Activated effector memory CD4-positive, alpha-beta T cell treated with Interleukin-2 at 50 U/mL for 16 hours (primary cell): ENCODE measurements around the gene SPOCK1.

ENCODE experiments used
- DNase-seq: peaks from one replicate; pipeline ENCODE4 v3.0.0-alpha.2; 2020

Gene SPOCK1

GRCh38 chr5:137216976-137217598, 282.0 kb downstream of the SPOCK1 start:
- DNase-seq, result no peak

GRCh38 chr5:137215780-137216179, 283.3 kb downstream of the SPOCK1 start:
- no peak for DNase-seq

GRCh38 chr5:137215261-137215660, 283.9 kb downstream of the SPOCK1 start:
- no peak for DNase-seq

- no peak for DNase-seq
Measured at GRCh38 chr5:137214446-137215189, 284.5 kb downstream of the SPOCK1 start.

- DNase-seq, result no peak
Measured at GRCh38 chr5:137212471-137212870, 286.7 kb downstream of the SPOCK1 start.

- no peak for DNase-seq
Measured at GRCh38 chr5:137209232-137209809, 289.8 kb downstream of the SPOCK1 start.

GRCh38 chr5:137207023-137207760, 291.9 kb downstream of the SPOCK1 start:
- DNase-seq, result no peak

- DNase-seq, result no peak
Measured at GRCh38 chr5:137206030-137206715, 293.0 kb downstream of the SPOCK1 start.

- no peak for DNase-seq
Measured at GRCh38 chr5:137205231-137206027, 293.7 kb downstream of the SPOCK1 start.

GRCh38 chr5:137203011-137203632, 296.0 kb downstream of the SPOCK1 start:
- DNase-seq, result no peak

GRCh38 chr5:137201876-137202275, 297.2 kb downstream of the SPOCK1 start:
- DNase-seq, result no peak

- no peak for DNase-seq
Measured at GRCh38 chr5:137200906-137201700, 298.0 kb downstream of the SPOCK1 start.

GRCh38 chr5:137199966-137200365, 299.2 kb downstream of the SPOCK1 start:
- DNase-seq, result no peak

- DNase-seq, result no peak
Measured at GRCh38 chr5:137199201-137199600, 299.9 kb downstream of the SPOCK1 start.

- DNase-seq, result no peak
Measured at GRCh38 chr5:137195483-137195882, 303.6 kb downstream of the SPOCK1 start.

GRCh38 chr5:137194300-137194699, 304.8 kb downstream of the SPOCK1 start:
- no peak for DNase-seq

GRCh38 chr5:137192293-137192743, 306.8 kb downstream of the SPOCK1 start:
- DNase-seq, result no peak

GRCh38 chr5:137191179-137191578, 307.9 kb downstream of the SPOCK1 start:
- no peak for DNase-seq

- DNase-seq, result no peak
Measured at GRCh38 chr5:137190441-137190840, 308.7 kb downstream of the SPOCK1 start.

- no peak for DNase-seq
Measured at GRCh38 chr5:137190031-137190430, 309.1 kb downstream of the SPOCK1 start.

GRCh38 chr5:137188566-137188965, 310.6 kb downstream of the SPOCK1 start:
- DNase-seq, result no peak
